Osteocyte (in vitro differentiated cells): ENCODE results near the gene MARK1. TPM values are rescaled to one million over a fixed set of nuclear protein-coding genes. Genes with fewer than 3 reads are reported as not detected.

ENCODE experiments used
- DNase-seq: peaks from one replicate; pipeline ENCODE4 v3.0.0; 2021; ENCODE audit warnings: mixed read lengths; ENCODE audit not compliant: unreplicated experiment; ENCODE audit errors: extremely low spot score
- H3K27ac Mint-ChIP-seq: one replicate; pipeline ENCODE4 v1.8.0; 2021; ENCODE audit warnings: mild to moderate bottlenecking, mixed read lengths; ENCODE audit not compliant: unreplicated experiment
- H3K27me3 Mint-ChIP-seq: one replicate; pipeline ENCODE4 v1.8.0; 2021; ENCODE audit warnings: mixed read lengths; ENCODE audit not compliant: unreplicated experiment
- H3K36me3 Mint-ChIP-seq: one replicate; pipeline ENCODE4 v1.8.0; 2021; ENCODE audit warnings: mixed read lengths; ENCODE audit not compliant: unreplicated experiment
- H3K4me1 Mint-ChIP-seq: one replicate; pipeline ENCODE4 v1.8.0; 2021; ENCODE audit warnings: mixed read lengths; ENCODE audit not compliant: unreplicated experiment
- H3K4me3 Mint-ChIP-seq: one replicate; pipeline ENCODE4 v1.8.0; 2021; ENCODE audit warnings: mild to moderate bottlenecking, moderate library complexity, mixed read lengths; ENCODE audit not compliant: unreplicated experiment
- H3K9me3 Mint-ChIP-seq: one replicate; pipeline ENCODE4 v1.8.0; 2021; ENCODE audit warnings: mixed read lengths; ENCODE audit not compliant: unreplicated experiment
- CTCF ChIP-seq: fragments of 200-600 bp; sonication (generic); IDR thresholded peaks from 2 replicates; pipeline ENCODE4 v1.5.0; 2021; ENCODE audit warnings: antibody characterized with exemption, mild to moderate bottlenecking, moderate library complexity
- total RNA-seq: library from RNA; stranded (reverse); gene quantifications from 2 replicates; pipeline ENCODE4 v1.2.1, GENCODE V29; 2021

The MARK1 gene
- total RNA-seq, 1 donor from 2014 or later = 1.2 TPM

GRCh38 chr1:220631238-220631815, 103.4 kb downstream of the MARK1 start:
- Mint-ChIP-seq H3K4me1 (no peaks in the 10 kb centered on the region), H3K27ac (no peak overlapping the region), H3K36me3 (no peaks in the 10 kb centered on the region), H3K4me3 (no peak overlapping the region), H3K27me3 (no peaks in the 10 kb centered on the region), H3K9me3 (no peaks in the 10 kb centered on the region)
- DNase-seq = no peak
- TF ChIP-seq CTCF = no peak

GRCh38 chr1:220637759-220638158, 109.8 kb downstream of the MARK1 start:
- Mint-ChIP-seq H3K27me3 (no peaks in the 10 kb centered on the region), H3K27ac (no peak overlapping the region), H3K36me3 (no peaks in the 10 kb centered on the region), H3K9me3 (no peaks in the 10 kb centered on the region), H3K4me3 (no peak overlapping the region), H3K4me1 (no peaks in the 10 kb centered on the region)
- no peak for DNase-seq
- TF ChIP-seq CTCF = no peak

GRCh38 chr1:220642285-220642684, 114.3 kb downstream of the MARK1 start:
- H3K9me3 Mint-ChIP-seq = peaks cover 4% of the 10 kb centered on the region

GRCh38 chr1:220652995-220653394, 125.1 kb downstream of the MARK1 start:
- Mint-ChIP-seq H3K36me3 (no peaks in the 10 kb centered on the region), H3K4me3 (no peak overlapping the region), H3K27ac (no peak overlapping the region), H3K4me1 (no peaks in the 10 kb centered on the region), H3K9me3 (no peaks in the 10 kb centered on the region), H3K27me3 (no peaks in the 10 kb centered on the region)
- no peak for DNase-seq
- TF ChIP-seq CTCF = no peak

More at GRCh38 chr1:220642285-220642684, 114.3 kb downstream of the MARK1 start:
- no peak for TF ChIP-seq CTCF
- DNase-seq = no peak
- Mint-ChIP-seq H3K27me3 (no peaks in the 10 kb centered on the region), H3K4me1 (no peaks in the 10 kb centered on the region), H3K36me3 (peaks cover 3% of the 10 kb centered on the region), H3K27ac (no peak overlapping the region), H3K4me3 (no peak overlapping the region)

GRCh38 chr1:220655509-220655908, 127.6 kb downstream of the MARK1 start:
- Mint-ChIP-seq H3K27ac (no peak overlapping the region), H3K27me3 (no peaks in the 10 kb centered on the region)

More at GRCh38 chr1:220655509-220655908, 127.6 kb downstream of the MARK1 start:
- no peaks in the 10 kb centered on the region for H3K9me3 Mint-ChIP-seq
- no peaks in the 10 kb centered on the region for H3K4me1 Mint-ChIP-seq
- H3K4me3 Mint-ChIP-seq = no peak overlapping the region
- TF ChIP-seq CTCF = no peak
- no peaks in the 10 kb centered on the region for H3K36me3 Mint-ChIP-seq
- no peak for DNase-seq
